GM10266 (cell line): Measurements from ENCODE around the gene CIAPIN1.

ENCODE experiments used
- DNase-seq: peaks from one replicate; pipeline ENCODE4 v3.0.0; 2012; ENCODE audit errors: extremely low spot score
- CTCF ChIP-seq: IDR thresholded peaks from 2 replicates; pipeline ENCODE4 v1.5.1; 2012; ENCODE audit warnings: mild to moderate bottlenecking, low read depth; ENCODE audit not compliant: control insufficient read depth, insufficient read depth; ENCODE audit errors: missing control alignments

Gene CIAPIN1

GRCh38 chr16:57432989-57433388 lies 14.2 kb downstream of the CIAPIN1 start:
- no peak for DNase-seq
- no peak for TF ChIP-seq CTCF

- TF ChIP-seq CTCF = no peak
- DNase-seq = no peak
Observed at GRCh38 chr16:57432505-57432904, 14.7 kb downstream of the CIAPIN1 start.

GRCh38 chr16:57430955-57431354 lies 16.2 kb downstream of the CIAPIN1 start:
- no peak for DNase-seq
- TF ChIP-seq CTCF = no peak

- no peak for TF ChIP-seq CTCF
Observed at GRCh38 chr16:57427824-57428223, 19.4 kb downstream of the CIAPIN1 start.

GRCh38 chr16:57427307-57427706 lies 19.9 kb downstream of the CIAPIN1 start:
- no peak for TF ChIP-seq CTCF
- DNase-seq = no peak

More at GRCh38 chr16:57427824-57428223, 19.4 kb downstream of the CIAPIN1 start:
- no peak for DNase-seq

- no peak for DNase-seq
Observed at GRCh38 chr16:57426356-57426755, 20.8 kb downstream of the CIAPIN1 start.

GRCh38 chr16:57424583-57424982 lies 22.6 kb downstream of the CIAPIN1 start:
- no peak for DNase-seq

More at GRCh38 chr16:57426356-57426755, 20.8 kb downstream of the CIAPIN1 start:
- TF ChIP-seq CTCF = no peak

More at GRCh38 chr16:57424583-57424982, 22.6 kb downstream of the CIAPIN1 start:
- TF ChIP-seq CTCF = no peak
